Prostate gland (tissue), 2 donors: ENCODE measurements around the gene AK9. TPM values are rescaled to one million over a fixed set of nuclear protein-coding genes. Genes with fewer than 3 reads are reported as not detected.
A peak's percentile ranks its signal among the peaks of the same experiment; 100 is the strongest.

Experiments
- DNase-seq: peaks from one replicate; pipeline ENCODE4 v3.0.0-alpha.2; 2019; ENCODE audit warnings: low spot score
- H3K27ac ChIP-seq, 2 donors: fragments of 200-600 bp; sonication (generic); 2 replicates each; pipeline ENCODE4 v1.5.1; 2017 to 2019
- H3K27me3 ChIP-seq: fragments of 200-600 bp; sonication (generic); replicated peaks from 2 replicates; pipeline ENCODE4 v1.5.1; 2019; ENCODE audit not compliant: insufficient read depth
- H3K36me3 ChIP-seq, 2 donors: fragments of 200-600 bp; sonication (generic); 1 replicate in 1 of 2; 2 replicates in 1 of 2; pipeline versions ENCODE4 v1.5.1 to v1.8.1; 2017 to 2019
- H3K4me1 ChIP-seq: fragments of 200-600 bp; sonication (generic); replicated peaks from 2 replicates; pipeline ENCODE4 v1.5.1; 2019
- H3K4me3 ChIP-seq, 2 donors: fragments of 200-600 bp; sonication (generic); 2 replicates each; pipeline ENCODE4 v1.5.1; 2017 to 2019
- H3K9me3 ChIP-seq: fragments of 200-600 bp; sonication (generic); 2 replicates; pipeline ENCODE4 v1.5.1; 2017
- CTCF ChIP-seq, 4 experiments: fragments of 200-600 bp in 2 of 4; fragments of 450-650 bp in 2 of 4; sonication (generic) in 2 of 4; IDR thresholded peaks; 1 replicate in 3 of 4; 2 replicates in 1 of 4; pipeline ENCODE4 v1.5.1; 2016 to 2019; ENCODE audit warnings: antibody characterized with exemption in 4 of 4, mild to moderate bottlenecking in 2 of 4, moderate library complexity in 2 of 4
- POLR2A ChIP-seq: fragments of 450-650 bp; IDR thresholded peaks from one replicate; pipeline ENCODE4 v1.6.1; 2016; ENCODE audit warnings: antibody characterized with exemption, mild to moderate bottlenecking
- POLR2AphosphoS5 ChIP-seq: sonication (generic); formaldehyde crosslinking; IDR thresholded peaks from one replicate; pipeline ENCODE4 v1.6.1; 2017; ENCODE audit warnings: antibody characterized with exemption
- WGBS: methylation state at CpG from one replicate; pipeline ENCODE4 v1.1.5; 2018; 5-methylcytosine and 5-hydroxymethylcytosine counted together
- intact Hi-C: fragments of 100-400 bp; cut with DNase I; formaldehyde crosslinking; loops from one replicate; pipeline ENCODE4 v1.14.2; 2022
- total RNA-seq, 2 donors: library from RNA; depleted of rRNA; stranded (reverse); fragments of >200 nt; gene quantifications; one replicate each; pipeline ENCODE4 v1.1.0, GENCODE V29; 2016

The AK9 gene
- total RNA-seq, 2 donors from 2014 or later, result 4.5 to 22.0 TPM

GRCh38 chr6:109454496-109455436, 236.2 kb downstream of the AK9 start:
- intact Hi-C loops, result no loop called here
- no peaks in the 10 kb centered on the region for H3K27me3 ChIP-seq
- H3K36me3 ChIP-seq, result no peaks in the 10 kb centered on the region
- no peaks in the 10 kb centered on the region for H3K9me3 ChIP-seq
- H3K27ac ChIP-seq, result peak overlapping the region; percentile 49 to 69
- no peak for DNase-seq
- H3K4me1 ChIP-seq, result no peaks in the 10 kb centered on the region
- H3K4me3 ChIP-seq, result peak overlapping the region; percentile 64 to 65
- TF ChIP-seq CTCF (IDR thresholded peaks at IDR 0.05), result no peak
- TF ChIP-seq POLR2A, result no peak
- no peak for TF ChIP-seq POLR2AphosphoS5
- 7% methylated on average over 48 of the region's 48 CpGs for WGBS

GRCh38 chr6:109453594-109454495, 237.2 kb downstream of the AK9 start:
- H3K4me3 ChIP-seq, result peak overlapping the region in 1 of 2 donors; percentile 64
- no peaks in the 10 kb centered on the region for H3K36me3 ChIP-seq
- no peaks in the 10 kb centered on the region for H3K27me3 ChIP-seq
- H3K9me3 ChIP-seq, result no peaks in the 10 kb centered on the region
- DNase-seq, result no peak
- intact Hi-C loops, result no loop called here
- 90% methylated on average over 27 of the region's 27 CpGs for WGBS
- H3K27ac ChIP-seq, result peak overlapping the region in 1 of 2 donors; percentile 49
- TF ChIP-seq POLR2A (no peak), POLR2AphosphoS5 (no peak), CTCF (IDR thresholded peaks at IDR 0.05) (no peak)
- H3K4me1 ChIP-seq, result no peaks in the 10 kb centered on the region

- intact Hi-C loops, result no loop called here
- Histone ChIP-seq H3K36me3 (no peaks in the 10 kb centered on the region), H3K4me1 (no peaks in the 10 kb centered on the region), H3K9me3 (no peaks in the 10 kb centered on the region), H3K27me3 (no peaks in the 10 kb centered on the region), H3K4me3 (no peak overlapping the region), H3K27ac (no peak overlapping the region)
- 88% methylated on average over 2 of the region's 2 CpGs for WGBS
- no peak for DNase-seq
- TF ChIP-seq CTCF (IDR thresholded peaks at IDR 0.05) (no peak), POLR2A (no peak), POLR2AphosphoS5 (no peak)
Measured at GRCh38 chr6:109453156-109453555, 237.8 kb downstream of the AK9 start.

- Histone ChIP-seq H3K4me1 (no peaks in the 10 kb centered on the region), H3K36me3 (no peaks in the 10 kb centered on the region), H3K27me3 (no peaks in the 10 kb centered on the region), H3K27ac (no peak overlapping the region), H3K9me3 (no peaks in the 10 kb centered on the region), H3K4me3 (no peak overlapping the region)
- intact Hi-C loops, result no loop called here
- no peak for DNase-seq
- TF ChIP-seq CTCF (IDR thresholded peaks at IDR 0.05), result no peak
- TF ChIP-seq POLR2A, result no peak
- 93% methylated on average over 9 of the region's 9 CpGs for WGBS
Measured at GRCh38 chr6:109452181-109452580, 238.8 kb downstream of the AK9 start.
